Measurements from ENCODE around the gene YARS1.

- no peak for TF ChIP-seq CTCF (IDR thresholded peaks at IDR 0.05; ENCODE audit: low read depth, low read length)
- TF ChIP-seq EZH2phosphoT487 (IDR thresholded peaks at IDR 0.05; ENCODE audit: low read depth): no peak
These were observed 42.8 kb upstream of the YARS1 start for GRCh38 chr1:32859915-32860314.

Data from OCI-LY3 (cell line).